Thyroid gland (tissue), 4 donors: ENCODE measurements around the gene GKAP1.
A peak's percentile ranks its signal among the peaks of the same experiment; 100 is the strongest.

Experiments
- CTCF ChIP-seq, 6 experiments: fragments of 200-600 bp in 3 of 6; fragments of 450-650 bp in 3 of 6; sonication (generic) in 3 of 6; IDR thresholded peaks; one replicate each; pipeline ENCODE4 v1.5.1; 2016 to 2019; ENCODE audit warnings: antibody characterized with exemption in 6 of 6, mild to moderate bottlenecking in 2 of 6, inconsistent platforms in 1 of 6, moderate library complexity in 1 of 6
- POLR2A ChIP-seq, 2 donors: fragments of 450-650 bp; IDR thresholded peaks; one replicate each; pipeline ENCODE4 v1.6.1; 2017; ENCODE audit warnings: antibody characterized with exemption in 2 of 2, mild to moderate bottlenecking in 2 of 2, moderate library complexity in 1 of 2

- TF ChIP-seq CTCF (IDR thresholded peaks at IDR 0.05) (peak in 2 of 6 experiments; percentile 18 to 24), POLR2A (IDR thresholded peaks at IDR 0.05) (no peak)
These were observed 103.2 kb downstream of the GKAP1 start for GRCh38 chr9:83714329-83714728.
